Bronchial epithelial cell (primary cell): ENCODE results near the gene AKAP8. TPM values are rescaled to one million over a fixed set of nuclear protein-coding genes. Genes with fewer than 3 reads are reported as not detected.
A peak's percentile ranks its signal among the peaks of the same experiment; 100 is the strongest.
"Not testable (repeated sequence)": the region's sequence is repeated elsewhere in the genome, so short reads cannot be mapped to it uniquely, and the experiment has no call there.

Experiments used
- DNase-seq: peaks from one replicate; pipeline ENCODE4 v3.0.0-alpha.2; 2010; ENCODE audit warnings: low read depth
- FAIRE-seq: peaks from 2 replicates; lab custom pipeline; 2011; peaks lifted over from hg19 to GRCh38; lab: Jason Lieb, UNC
- H3K27me3 ChIP-seq: 2 replicates; pipeline ENCODE4 v1.5.1; 2011; ENCODE audit warnings: low read length; ENCODE audit not compliant: control insufficient read depth, insufficient read depth
- H3K36me3 ChIP-seq: 2 replicates; pipeline ENCODE4 v1.5.1; 2011; ENCODE audit warnings: low read length; ENCODE audit not compliant: control insufficient read depth, insufficient read depth
- H3K4me3 ChIP-seq: 2 replicates; pipeline ENCODE4 v1.5.1; 2011; ENCODE audit warnings: mild to moderate bottlenecking, low read depth, low read length, control low read depth
- CTCF ChIP-seq: IDR thresholded peaks from 2 replicates; pipeline ENCODE4 v1.5.1; 2011; ENCODE audit warnings: mild to moderate bottlenecking, moderate library complexity, low read length, control low read depth, inconsistent platforms; ENCODE audit not compliant: insufficient read depth, severe bottlenecking
- total RNA-seq: library from RNA; depleted of rRNA; stranded (reverse); fragments of >200 nt; gene quantifications from 2 replicates; pipeline ENCODE4 v1.2.1, GENCODE V29; 2014

The AKAP8 gene
- total RNA-seq, 1 donor from 2014 or later = 16.8 TPM

GRCh38 chr19:15369594-15369891 is 10.0 kb downstream of the AKAP8 start:
- Histone ChIP-seq H3K4me3 (no peak overlapping the region), H3K36me3 (peaks cover 40% of the 10 kb centered on the region), H3K27me3 (no peaks in the 10 kb centered on the region)
- FAIRE-seq = no peak
- DNase-seq = no peak
- TF ChIP-seq CTCF = no peak

DNA sequence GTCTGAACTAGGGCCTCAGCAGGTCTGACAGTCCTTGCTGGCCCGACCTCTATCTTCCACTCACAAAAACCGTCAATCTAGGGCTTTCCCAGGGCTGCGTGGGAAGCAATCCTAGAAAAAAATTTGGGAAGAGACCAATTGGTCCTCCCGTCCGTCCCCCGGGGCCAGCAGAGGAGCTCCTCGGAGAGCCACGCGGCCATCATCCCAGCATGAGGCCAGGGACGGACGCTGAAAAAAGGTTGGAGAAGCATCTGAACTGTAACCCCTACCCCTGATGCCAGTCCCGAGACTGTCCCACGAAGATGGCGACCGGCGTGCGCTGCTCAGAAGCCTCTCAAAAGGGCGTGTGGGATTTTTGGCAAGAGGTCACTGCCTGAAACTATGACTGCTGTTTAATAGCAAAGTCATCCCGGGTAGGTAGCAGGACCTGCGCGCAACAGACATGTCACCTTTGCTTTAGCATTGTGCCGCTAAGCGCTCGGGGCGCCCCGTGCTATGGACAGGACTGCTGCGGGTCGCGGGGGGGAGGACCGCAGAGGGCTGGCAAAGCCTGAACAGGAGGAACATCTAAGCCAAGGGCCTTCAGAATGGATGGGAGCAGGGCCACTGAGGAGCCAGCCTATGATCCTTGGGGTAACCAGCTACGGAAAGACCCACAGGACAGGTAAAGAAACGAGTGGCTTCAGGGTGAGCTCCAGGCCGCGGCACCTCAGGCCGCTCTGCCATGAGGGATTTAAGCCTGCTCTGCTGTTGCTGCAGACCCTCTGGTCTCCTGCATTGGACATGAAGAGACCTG is 10.6 kb downstream of the AKAP8 start:
- TF ChIP-seq CTCF = no peak
- DNase-seq (no peak), FAIRE-seq (no peak)
- H3K4me3 ChIP-seq = no peak overlapping the region
- H3K36me3 ChIP-seq = peaks cover 40% of the 10 kb centered on the region
- H3K27me3 ChIP-seq = no peaks in the 10 kb centered on the region

DNA sequence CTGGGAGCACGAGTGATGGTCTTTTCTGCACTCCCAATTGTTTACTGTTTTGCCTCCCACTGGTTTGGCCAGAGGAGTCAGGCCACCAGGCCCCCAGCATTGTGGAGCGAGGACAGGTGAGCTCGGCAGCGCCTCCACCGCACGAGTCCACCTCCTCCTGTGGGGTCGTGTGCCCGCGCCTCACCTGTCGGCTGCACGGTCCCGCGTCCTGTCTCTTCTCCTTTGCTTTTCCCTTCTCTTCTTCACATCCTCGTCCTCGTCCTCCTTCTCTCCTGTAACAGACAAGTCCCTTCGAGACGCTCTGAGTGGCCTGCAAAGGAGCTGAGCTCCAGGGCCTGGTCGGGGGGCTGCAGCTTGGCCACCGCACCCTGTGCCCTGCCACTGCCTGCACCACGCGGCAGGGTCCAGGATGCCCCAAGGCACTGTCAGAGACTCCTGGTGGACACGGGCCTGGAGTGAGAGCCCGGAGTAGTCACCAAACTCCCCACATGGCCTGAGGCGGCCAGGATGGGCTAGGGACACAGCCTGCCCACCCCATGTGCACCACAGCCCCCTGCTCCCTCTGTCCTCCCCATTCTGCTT is 11.4 kb downstream of the AKAP8 start:
- no peak for TF ChIP-seq CTCF
- FAIRE-seq = no peak

DNA sequence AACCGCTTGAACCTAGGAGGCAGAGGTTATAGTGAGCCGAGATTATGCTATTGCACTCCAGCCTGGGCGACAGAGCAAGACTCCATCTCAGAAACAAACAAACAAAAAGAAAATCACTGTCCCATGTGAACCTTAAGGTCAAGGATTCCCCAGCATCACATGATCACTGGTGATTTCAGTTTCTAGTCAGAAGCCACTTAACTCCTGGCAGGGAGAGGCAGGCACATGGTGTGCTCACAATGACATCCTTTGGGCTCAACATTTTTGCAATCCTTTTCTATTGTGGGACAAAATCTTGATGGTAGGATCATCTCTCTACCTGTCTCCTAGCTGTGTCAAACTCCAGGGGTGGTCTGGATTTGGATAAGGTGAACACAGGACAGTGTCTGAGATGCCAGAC is 12.1 kb downstream of the AKAP8 start:
- peak; percentile 100 for FAIRE-seq
- peaks cover 35% of the 10 kb centered on the region for H3K36me3 ChIP-seq
- H3K4me3 ChIP-seq = no peak overlapping the region
- H3K27me3 ChIP-seq = no peaks in the 10 kb centered on the region
- no peak for DNase-seq
- TF ChIP-seq CTCF = no peak

More for the DNA sequence above, 11.4 kb downstream of the AKAP8 start:
- H3K4me3 ChIP-seq = no peak overlapping the region
- peaks cover 40% of the 10 kb centered on the region for H3K36me3 ChIP-seq
- no peak for DNase-seq
- H3K27me3 ChIP-seq = no peaks in the 10 kb centered on the region

- Histone ChIP-seq H3K36me3 (peaks cover 31% of the 10 kb centered on the region), H3K4me3 (no peak overlapping the region), H3K27me3 (no peaks in the 10 kb centered on the region)
- DNase-seq = no peak
- FAIRE-seq = no peak
- TF ChIP-seq CTCF = no peak
Measured at GRCh38 chr19:15365264-15365663, 14.3 kb downstream of the AKAP8 start.

- peaks cover 25% of the 10 kb centered on the region for H3K36me3 ChIP-seq
- H3K4me3 ChIP-seq, H3K27me3 ChIP-seq, DNase-seq, FAIRE-seq: not testable (repeated sequence)
Measured at GRCh38 chr19:15363791-15364190, 15.8 kb downstream of the AKAP8 start.

DNA sequence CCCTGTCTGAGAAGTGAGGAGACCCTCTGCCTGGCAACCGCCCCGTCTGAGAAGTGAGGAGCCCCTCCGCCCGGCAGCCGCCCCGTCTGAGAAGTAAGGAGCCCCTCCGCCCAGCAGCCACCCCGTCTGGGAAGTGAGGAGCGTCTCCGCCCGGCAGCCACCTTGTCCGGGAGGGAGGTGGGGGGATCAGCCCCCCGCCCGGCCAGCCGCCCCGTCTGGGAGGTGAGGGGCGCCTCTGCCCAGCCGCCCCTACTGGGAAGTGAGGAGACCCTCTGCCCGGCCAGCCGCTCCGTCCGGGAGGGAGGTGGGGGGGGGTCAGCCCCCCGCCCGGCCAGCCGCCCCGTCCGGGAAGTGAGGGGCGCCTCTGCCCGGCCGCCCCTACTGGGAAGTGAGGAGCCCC is 16.5 kb downstream of the AKAP8 start:
- not testable (repeated sequence) for DNase-seq, H3K4me3 ChIP-seq, FAIRE-seq, H3K27me3 ChIP-seq
- H3K36me3 ChIP-seq = peaks cover 25% of the 10 kb centered on the region

- not testable (repeated sequence) for FAIRE-seq, H3K27me3 ChIP-seq, DNase-seq, H3K4me3 ChIP-seq
- peaks cover 24% of the 10 kb centered on the region for H3K36me3 ChIP-seq
Measured at GRCh38 chr19:15360015-15360414, 19.6 kb downstream of the AKAP8 start.
